Neural crest cell (in vitro differentiated cells): ENCODE data around the gene SOHLH2. TPM values are rescaled to one million over a fixed set of nuclear protein-coding genes. Genes with fewer than 3 reads are reported as not detected.

ENCODE experiments used
- DNase-seq: peaks from one replicate; pipeline ENCODE4 v3.0.0; 2021; ENCODE audit warnings: low read depth, mixed read lengths, low spot score
- H3K27ac Mint-ChIP-seq: one replicate; pipeline ENCODE4 v1.8.0; 2021; ENCODE audit warnings: mild to moderate bottlenecking, mixed read lengths; ENCODE audit not compliant: unreplicated experiment
- H3K27me3 Mint-ChIP-seq: 2 replicates; pipeline ENCODE4 v1.8.0; 2021; ENCODE audit warnings: low read depth, mild to moderate bottlenecking, mixed read lengths
- H3K36me3 Mint-ChIP-seq: 2 replicates; pipeline ENCODE4 v1.8.0; 2021; ENCODE audit warnings: low read depth, mild to moderate bottlenecking, mixed read lengths
- H3K4me1 Mint-ChIP-seq: 2 replicates; pipeline ENCODE4 v1.8.0; 2021; ENCODE audit warnings: mixed read lengths
- H3K4me3 Mint-ChIP-seq: one replicate; pipeline ENCODE4 v1.8.0; 2021; ENCODE audit warnings: mild to moderate bottlenecking, mixed read lengths
- H3K9me3 Mint-ChIP-seq: 2 replicates; pipeline ENCODE4 v1.8.0; 2021; ENCODE audit warnings: mixed read lengths
- CTCF ChIP-seq: fragments of 200-600 bp; sonication (generic); conservative IDR thresholded peaks from 2 replicates; pipeline ENCODE4 v1.5.0; 2021; ENCODE audit warnings: antibody characterized with exemption, mild to moderate bottlenecking
- long read RNA-seq: library from polyadenylated mRNA; unstranded; transcript quantifications from one replicate; pipeline ENCODE4 v2.0.0, GENCODE V29; 2020
- total RNA-seq: library from RNA; stranded (reverse); gene quantifications from 2 replicates; pipeline ENCODE4 v1.2.1, GENCODE V29; 2021

Gene SOHLH2, protein sequence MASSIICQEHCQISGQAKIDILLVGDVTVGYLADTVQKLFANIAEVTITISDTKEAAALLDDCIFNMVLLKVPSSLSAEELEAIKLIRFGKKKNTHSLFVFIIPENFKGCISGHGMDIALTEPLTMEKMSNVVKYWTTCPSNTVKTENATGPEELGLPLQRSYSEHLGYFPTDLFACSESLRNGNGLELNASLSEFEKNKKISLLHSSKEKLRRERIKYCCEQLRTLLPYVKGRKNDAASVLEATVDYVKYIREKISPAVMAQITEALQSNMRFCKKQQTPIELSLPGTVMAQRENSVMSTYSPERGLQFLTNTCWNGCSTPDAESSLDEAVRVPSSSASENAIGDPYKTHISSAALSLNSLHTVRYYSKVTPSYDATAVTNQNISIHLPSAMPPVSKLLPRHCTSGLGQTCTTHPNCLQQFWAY
- total RNA-seq, result 0.21 TPM in 1 of 2 replicates, not detected in the other
- long read RNA-seq, result 0 reads

GRCh38 chr13:36214163-36214921 is at the start of gene SOHLH2:
SOHLH2 (minus strand) TSS chr13:36214556; CDS start chr13:36214526, 30 bp downstream.
- Mint-ChIP-seq H3K4me1 (no peaks in the 10 kb centered on the region), H3K9me3 (peaks cover 4% of the 10 kb centered on the region), H3K4me3 (no peak within 1 kb of the TSS), H3K27ac (no peak within 1 kb of the TSS), H3K27me3 (no peaks in the 10 kb centered on the region), H3K36me3 (no peaks in the 10 kb centered on the region)
- TF ChIP-seq CTCF, result no peak
- no peak for DNase-seq

- no peaks in the 10 kb centered on the region for H3K4me1 Mint-ChIP-seq
Observed at GRCh38 chr13:36261976-36262375, 47.6 kb upstream of the SOHLH2 start.

GRCh38 chr13:36261011-36261410 is 46.7 kb upstream of the SOHLH2 start:
- Mint-ChIP-seq H3K27ac (no peak overlapping the region), H3K27me3 (no peaks in the 10 kb centered on the region), H3K9me3 (peaks cover 8% of the 10 kb centered on the region), H3K4me3 (no peak overlapping the region), H3K4me1 (no peaks in the 10 kb centered on the region), H3K36me3 (no peaks in the 10 kb centered on the region)
- TF ChIP-seq CTCF, result no peak
- no peak for DNase-seq

More at GRCh38 chr13:36261976-36262375, 47.6 kb upstream of the SOHLH2 start:
- Mint-ChIP-seq H3K4me3 (no peak overlapping the region), H3K27ac (no peak overlapping the region), H3K9me3 (peaks cover 8% of the 10 kb centered on the region), H3K27me3 (no peaks in the 10 kb centered on the region), H3K36me3 (no peaks in the 10 kb centered on the region)
- no peak for TF ChIP-seq CTCF
- no peak for DNase-seq

GRCh38 chr13:36259361-36260137 is 45.2 kb upstream of the SOHLH2 start:
- no peak overlapping the region for H3K4me3 Mint-ChIP-seq
- H3K4me1 Mint-ChIP-seq, result no peaks in the 10 kb centered on the region
- no peaks in the 10 kb centered on the region for H3K36me3 Mint-ChIP-seq
- H3K27ac Mint-ChIP-seq, result no peak overlapping the region
- no peak for DNase-seq
- no peaks in the 10 kb centered on the region for H3K27me3 Mint-ChIP-seq
- H3K9me3 Mint-ChIP-seq, result peaks cover 8% of the 10 kb centered on the region
- TF ChIP-seq CTCF, result no peak

GRCh38 chr13:36258831-36259230 is 44.5 kb upstream of the SOHLH2 start:
- H3K9me3 Mint-ChIP-seq, result peaks cover 8% of the 10 kb centered on the region
- H3K27me3 Mint-ChIP-seq, result no peaks in the 10 kb centered on the region
- H3K4me3 Mint-ChIP-seq, result no peak overlapping the region
- no peak for TF ChIP-seq CTCF
- no peaks in the 10 kb centered on the region for H3K4me1 Mint-ChIP-seq
- DNase-seq, result no peak
- no peak overlapping the region for H3K27ac Mint-ChIP-seq
- H3K36me3 Mint-ChIP-seq, result no peaks in the 10 kb centered on the region
